ENCODE measurements around the gene EPHA5. TPM values are rescaled to one million over a fixed set of nuclear protein-coding genes. Genes with fewer than 3 reads are reported as not detected.

The EPHA5 gene
- total and polyA plus RNA-seq, 9 of the 15 experiments (the other 6 are each of a cell fraction or from before 2014, with no cell fraction given), result 0.04 TPM; not detected in 8

GRCh38 chr4:65367306-65367705, 303.0 kb downstream of the EPHA5 start:
- in situ Hi-C loops (cut with MboI), result no loop called here
- POLR2A ChIA-PET, result no interaction called here

More at GRCh38 chr4:65367306-65367705, 303.0 kb downstream of the EPHA5 start:
- H3K4me3 ChIP-seq, result no peak overlapping the region
- H4K20me1 ChIP-seq (replicated peaks; ENCODE audit: control insufficient read depth, insufficient read depth, low read length), result no peaks in the 10 kb centered on the region
- H3K79me2 ChIP-seq (ENCODE audit: control insufficient read depth, insufficient read depth, low read length), result no peaks in the 10 kb centered on the region
- no peak for FAIRE-seq
- no TSS peak for BruUV-seq (replicated peaks)
- no peak overlapping the region for H3K27ac ChIP-seq (ENCODE audit: extremely low read depth, low read depth, low read length)
- 0% methylated on average over 1 of the region's 1 CpG for WGBS (ENCODE audit: insufficient coverage, low coverage, missing lambda C conversion rate)
- H3K36me3 ChIP-seq (ENCODE audit: control insufficient read depth, insufficient read depth, low read length), result no peaks in the 10 kb centered on the region
- no peak for ATAC-seq
- H2AFZ ChIP-seq (ENCODE audit: low read depth, low read length), result no peak overlapping the region
- TF ChIP-seq CTCFL (IDR thresholded peaks at IDR 0.05; ENCODE audit: borderline replicate concordance, insufficient read depth, low read depth, low read length, poor library complexity, severe bottlenecking) (no peak), ZNF699 (CRISPR knock-in tag; IDR thresholded peaks at IDR 0.05; ENCODE audit: insufficient replicate concordance) (no peak), ZFP1 (CRISPR knock-in tag; IDR thresholded peaks at IDR 0.05) (no peak), ZNF583 (CRISPR knock-in tag; IDR thresholded peaks at IDR 0.05) (no peak), BRF1 (IDR thresholded peaks at IDR 0.05; ENCODE audit: borderline replicate concordance, extremely low read depth, insufficient read length) (no peak), PKNOX1 (IDR thresholded peaks at IDR 0.05) (no peak), ZNF253 (CRISPR knock-in tag; conservative IDR thresholded peaks at IDR 0.05) (no peak), GABPB1 (CRISPR knock-in tag; IDR thresholded peaks at IDR 0.05) (no peak)
- no peaks in the 10 kb centered on the region for H3K4me1 ChIP-seq (replicated peaks in 1 of 2; ENCODE audit: control insufficient read depth in 2 of 2, insufficient read depth in 2 of 2, low read length in 2 of 2)
- H3K27me3 ChIP-seq (ENCODE audit: control insufficient read depth in 2 of 2, insufficient read depth in 2 of 2, low read length in 2 of 2), result no peaks in the 10 kb centered on the region
- no peak overlapping the region for H3K4me2 ChIP-seq (ENCODE audit: insufficient read depth, low read length)
- DNase-seq (ENCODE audit: extremely low read depth in 1 of 4, low spot score in 3 of 4), result no peak
- no peaks in the 10 kb centered on the region for H3K9me1 ChIP-seq (ENCODE audit: control insufficient read depth, insufficient read depth, low read length)
- no peak overlapping the region for H3K9ac ChIP-seq (ENCODE audit: insufficient read depth in 1 of 2, low read depth in 2 of 2, low read length in 2 of 2)
- H3K9me3 ChIP-seq (replicated peaks; ENCODE audit: control insufficient read depth, insufficient read depth, low read depth, low read length), result no peaks in the 10 kb centered on the region
- intact Hi-C loops (cut with micrococcal nuclease), result no loop called here
- CTCF ChIA-PET (ENCODE audit: low intra/inter-chr PET ratio), result interaction anchor here (0.7 kb wide), 1 partner anchor 1855 kb away, joined by 3 read pairs; no protein-coding TSS in a partner anchor

Measured in K562 (cell line).